GM12875 (cell line): ENCODE results near the gene FMO2.

Experiments used
- H3K4me3 ChIP-seq: one replicate; pipeline ENCODE4 v1.5.1; 2011; ENCODE audit warnings: low read depth, low read length, control low read depth
- CTCF ChIP-seq: IDR thresholded peaks from 2 replicates; pipeline ENCODE4 v1.5.1; 2011; ENCODE audit warnings: low read depth, mild to moderate bottlenecking, control low read depth, inconsistent platforms, low read length, moderate library complexity, borderline replicate concordance; ENCODE audit not compliant: insufficient read depth

The FMO2 gene

GRCh38 chr1:171172471-171172870 is 12.6 kb upstream of the FMO2 start:
- TF ChIP-seq CTCF: no peak
- no peak overlapping the region for H3K4me3 ChIP-seq

- TF ChIP-seq CTCF: no peak
- H3K4me3 ChIP-seq: no peak overlapping the region
Observed at GRCh38 chr1:171173069-171173468, 12.0 kb upstream of the FMO2 start.

- no peak for TF ChIP-seq CTCF
- H3K4me3 ChIP-seq: no peak overlapping the region
Observed at GRCh38 chr1:171174560-171175294, 10.4 kb upstream of the FMO2 start.

- H3K4me3 ChIP-seq: no peak overlapping the region
- TF ChIP-seq CTCF: no peak
Observed at GRCh38 chr1:171177261-171177660, 7.8 kb upstream of the FMO2 start.

- no peak for TF ChIP-seq CTCF
- H3K4me3 ChIP-seq: no peak overlapping the region
Observed at GRCh38 chr1:171179318-171180227, 5.5 kb upstream of the FMO2 start.

GRCh38 chr1:171180670-171181069 is 4.4 kb upstream of the FMO2 start:
- TF ChIP-seq CTCF: no peak
- H3K4me3 ChIP-seq: no peak overlapping the region
